KOPT-K1 (cell line): ENCODE measurements around the gene PLAGL2.
"Not testable (repeated sequence)": the region's sequence is repeated elsewhere in the genome, so short reads cannot be mapped to it uniquely, and the experiment has no call there.

Experiments used
- H3K27ac ChIP-seq: fragments of 200-600 bp; sonication (generic); 2 replicates; pipeline ENCODE4 v1.5.1; 2016; ENCODE audit warnings: antibody characterized with exemption, mild to moderate bottlenecking, low read depth, low read length; ENCODE audit not compliant: poor library complexity, severe bottlenecking
- H3K36me3 ChIP-seq: fragments of 200-600 bp; sonication (generic); 2 replicates; pipeline ENCODE4 v1.5.1; 2017; ENCODE audit warnings: antibody characterized with exemption, mild to moderate bottlenecking, low read length, moderate library complexity; ENCODE audit not compliant: insufficient read depth
- H3K9me3 ChIP-seq: fragments of 200-600 bp; sonication (generic); 2 replicates; pipeline ENCODE4 v1.5.1; 2017; ENCODE audit warnings: antibody characterized with exemption, low read length, mild to moderate bottlenecking; ENCODE audit not compliant: insufficient read depth, poor library complexity, severe bottlenecking

The PLAGL2 gene, protein sequence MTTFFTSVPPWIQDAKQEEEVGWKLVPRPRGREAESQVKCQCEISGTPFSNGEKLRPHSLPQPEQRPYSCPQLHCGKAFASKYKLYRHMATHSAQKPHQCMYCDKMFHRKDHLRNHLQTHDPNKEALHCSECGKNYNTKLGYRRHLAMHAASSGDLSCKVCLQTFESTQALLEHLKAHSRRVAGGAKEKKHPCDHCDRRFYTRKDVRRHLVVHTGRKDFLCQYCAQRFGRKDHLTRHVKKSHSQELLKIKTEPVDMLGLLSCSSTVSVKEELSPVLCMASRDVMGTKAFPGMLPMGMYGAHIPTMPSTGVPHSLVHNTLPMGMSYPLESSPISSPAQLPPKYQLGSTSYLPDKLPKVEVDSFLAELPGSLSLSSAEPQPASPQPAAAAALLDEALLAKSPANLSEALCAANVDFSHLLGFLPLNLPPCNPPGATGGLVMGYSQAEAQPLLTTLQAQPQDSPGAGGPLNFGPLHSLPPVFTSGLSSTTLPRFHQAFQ

DNA sequence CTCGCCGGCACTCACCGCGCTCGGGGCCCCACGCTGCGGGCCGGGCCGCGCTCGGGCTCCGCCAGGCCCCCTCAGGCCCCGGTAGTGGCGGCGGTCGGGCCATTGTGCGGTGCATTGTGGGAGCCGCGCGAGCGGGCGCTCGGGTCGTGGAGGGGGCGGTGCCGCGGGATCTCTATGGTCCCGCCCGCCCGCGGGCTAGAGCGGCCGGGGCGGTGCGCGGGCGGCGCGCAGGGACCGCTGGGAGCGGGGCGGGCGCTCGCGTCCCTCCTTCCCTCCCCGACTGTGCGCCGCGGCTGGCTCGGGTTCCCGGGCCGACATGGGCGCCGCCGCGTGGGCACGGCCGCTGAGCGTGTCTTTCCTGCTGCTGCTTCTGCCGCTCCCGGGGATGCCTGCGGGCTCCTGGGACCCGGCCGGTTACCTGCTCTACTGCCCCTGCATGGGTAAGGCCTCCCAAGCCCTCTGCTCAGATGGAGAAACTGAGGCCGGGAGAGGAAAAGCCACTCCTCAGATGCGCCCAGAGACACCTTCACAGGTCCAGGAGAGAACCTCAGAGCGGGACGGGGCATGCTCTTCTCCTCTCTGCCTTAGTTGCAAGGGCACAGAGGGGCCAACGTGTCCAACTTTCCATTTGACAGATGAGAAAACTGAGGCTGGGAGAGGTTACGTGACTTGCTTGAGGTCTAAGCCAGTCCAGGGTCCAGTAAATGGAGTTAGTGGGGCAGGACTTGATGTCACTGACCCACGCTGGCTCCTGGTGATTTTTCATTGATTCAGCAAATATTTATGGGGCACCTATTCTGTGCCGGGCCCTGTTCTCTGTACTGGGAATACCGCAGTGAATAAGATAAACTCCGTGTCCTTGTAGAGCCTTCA lies at the start of gene PLAGL2, which contains the start of gene POFUT1:
PLAGL2 (minus strand) TSS at position 118 of the 873 bp plus-strand sequence. CDS start 5,565 bp downstream, outside the sequence.
POFUT1 (plus strand) TSS at position 255 of the 873 bp plus-strand sequence; CDS start at position 317, 62 bp downstream.
- Histone ChIP-seq H3K9me3 (no peaks in the 10 kb centered on the region), H3K36me3 (peaks cover 67% of the 10 kb centered on the region), H3K27ac (peak within 1 kb of the TSS; percentile 85)

DNA sequence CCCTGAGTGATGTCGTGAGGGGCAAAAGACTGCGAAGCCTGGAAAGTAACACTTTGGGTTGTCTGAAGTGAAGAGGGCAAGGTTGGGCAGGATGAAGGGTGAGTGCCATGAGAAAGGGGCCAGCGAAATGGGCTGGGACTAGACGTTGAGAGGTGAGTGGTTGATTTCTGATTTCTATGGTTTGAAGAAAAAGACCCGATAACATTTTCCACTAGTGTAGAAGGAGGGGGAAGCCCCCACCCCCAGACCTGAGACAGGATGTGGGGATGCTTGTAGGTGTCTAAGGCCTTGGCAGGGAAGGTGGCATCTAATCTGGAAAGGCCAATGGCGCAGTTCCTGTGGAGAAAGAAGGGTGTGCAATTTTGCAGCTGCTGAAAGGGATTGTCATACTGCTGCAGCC lies 44.6 kb upstream of the PLAGL2 start:
- Histone ChIP-seq H3K9me3 (no peaks in the 10 kb centered on the region), H3K36me3 (no peaks in the 10 kb centered on the region), H3K27ac (no peak overlapping the region)

DNA sequence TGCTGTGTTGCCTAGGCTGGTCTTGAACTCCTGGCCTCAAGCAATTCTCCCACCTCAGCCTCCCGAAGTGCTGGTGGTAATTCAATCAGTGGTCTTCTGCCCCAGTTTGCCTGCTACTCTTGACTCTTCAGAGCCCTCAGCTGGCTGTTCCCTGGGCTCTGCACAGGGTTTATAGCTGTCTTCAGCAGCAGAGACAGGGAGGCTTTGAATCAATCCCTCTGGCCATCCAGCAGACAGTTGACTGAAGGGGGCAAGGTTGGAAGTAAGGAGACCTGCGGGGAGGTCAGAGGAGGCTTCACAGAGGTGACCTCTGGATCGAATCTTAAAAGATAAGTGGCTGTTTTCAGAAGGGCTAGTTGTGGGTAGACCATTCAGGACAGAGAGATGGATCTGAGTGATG lies 43.9 kb upstream of the PLAGL2 start:
- H3K36me3 ChIP-seq, result no peaks in the 10 kb centered on the region
- no peak overlapping the region for H3K27ac ChIP-seq
- no peaks in the 10 kb centered on the region for H3K9me3 ChIP-seq

DNA sequence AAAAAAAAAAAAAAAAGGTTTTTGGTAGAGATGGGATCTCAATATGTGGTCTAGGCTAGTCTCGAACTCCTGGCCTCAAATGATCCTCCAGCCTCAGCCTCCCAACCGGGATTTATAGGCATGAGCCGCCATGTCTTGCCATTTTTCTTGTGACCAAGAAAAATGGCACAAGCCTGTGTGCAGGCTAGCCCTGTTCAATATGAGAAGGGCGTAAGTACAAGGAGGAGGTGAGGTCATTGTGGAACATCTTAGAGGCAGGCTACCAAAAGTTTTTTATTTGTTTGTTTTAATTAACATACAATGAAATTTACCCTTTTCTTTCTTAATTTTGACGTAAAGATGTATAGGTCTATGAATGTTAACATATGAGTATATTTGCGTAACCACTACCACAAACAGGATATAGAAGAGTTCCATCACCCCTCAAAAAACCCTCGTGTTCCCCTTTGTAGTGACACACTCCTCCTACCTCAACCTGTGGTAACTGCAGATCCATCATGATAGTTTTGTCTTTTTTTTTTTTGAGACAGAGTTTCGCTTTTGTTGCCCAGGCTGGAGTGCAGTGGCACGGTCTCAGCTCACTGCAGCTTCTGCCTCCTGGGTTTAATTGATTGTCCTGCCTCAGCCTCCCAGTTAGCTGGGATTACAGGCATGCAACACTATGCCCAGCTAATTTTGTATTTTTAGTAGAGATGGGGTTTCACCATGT lies 41.6 kb upstream of the PLAGL2 start:
- Histone ChIP-seq H3K36me3 (no peaks in the 10 kb centered on the region), H3K27ac (no peak overlapping the region), H3K9me3 (no peaks in the 10 kb centered on the region)

DNA sequence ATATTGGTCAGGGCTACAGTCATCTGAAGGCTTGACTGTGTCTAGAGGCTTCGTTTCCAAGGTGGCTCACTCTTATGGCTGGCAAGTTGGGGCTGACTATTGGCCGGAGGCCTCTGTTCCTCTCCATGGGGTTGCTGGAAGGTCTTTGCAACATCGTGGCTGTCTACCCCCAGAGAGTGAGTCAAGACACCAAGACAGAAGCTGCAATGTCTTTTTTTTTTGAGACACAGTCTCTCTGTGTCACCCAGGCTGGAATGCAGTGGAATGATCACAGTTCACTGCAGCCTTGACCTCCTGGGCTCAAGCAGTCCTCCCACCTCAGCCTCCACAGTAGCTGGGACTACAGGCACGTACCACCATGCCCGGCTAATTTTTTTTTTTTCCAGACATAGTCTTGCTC lies 40.5 kb upstream of the PLAGL2 start:
- Histone ChIP-seq H3K36me3 (no peaks in the 10 kb centered on the region), H3K27ac (no peak overlapping the region), H3K9me3 (no peaks in the 10 kb centered on the region)

DNA sequence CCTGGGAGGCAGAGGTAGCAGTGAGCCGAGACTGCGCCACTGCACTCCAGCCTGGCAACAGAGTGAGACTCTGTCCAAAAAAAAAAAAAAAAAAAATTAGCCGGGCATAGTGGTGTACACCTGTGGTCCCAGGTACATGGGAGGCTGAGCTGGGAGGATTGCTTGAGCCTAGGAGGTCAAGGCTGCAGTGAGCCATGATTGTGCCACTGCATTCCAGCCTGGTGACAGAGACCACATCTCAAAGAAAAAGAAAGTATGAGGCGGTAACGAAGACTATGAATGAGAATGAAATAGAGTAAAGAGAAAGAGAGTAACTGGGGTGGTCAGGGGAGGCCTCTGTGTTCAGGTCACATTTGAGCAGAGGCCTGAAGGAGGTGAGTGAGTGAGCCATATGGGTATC lies 38.7 kb upstream of the PLAGL2 start:
- H3K9me3 ChIP-seq, H3K27ac ChIP-seq, H3K36me3 ChIP-seq: not testable (repeated sequence)

DNA sequence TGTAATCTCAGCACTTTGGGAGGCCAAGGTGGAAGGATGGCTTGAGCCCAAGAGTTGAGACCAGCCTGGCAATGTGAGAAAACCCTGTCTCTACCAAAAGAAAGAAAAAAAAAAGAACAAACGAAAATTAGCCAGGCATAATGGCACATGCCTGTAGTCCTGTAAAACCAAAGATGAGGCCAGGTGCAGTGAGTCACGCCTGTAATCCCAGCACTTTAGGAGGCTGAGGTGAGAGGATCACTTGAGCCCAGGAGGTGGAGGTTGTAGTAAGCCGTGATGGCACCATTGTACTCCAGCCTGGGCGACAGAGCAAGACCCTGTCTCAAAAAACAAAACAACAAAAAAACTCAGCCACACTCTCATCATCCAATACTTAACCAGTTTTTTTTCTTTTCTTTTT lies 37.4 kb upstream of the PLAGL2 start:
- H3K36me3 ChIP-seq, result no peaks in the 10 kb centered on the region
- H3K9me3 ChIP-seq, result no peaks in the 10 kb centered on the region
- H3K27ac ChIP-seq, result no peak overlapping the region

DNA sequence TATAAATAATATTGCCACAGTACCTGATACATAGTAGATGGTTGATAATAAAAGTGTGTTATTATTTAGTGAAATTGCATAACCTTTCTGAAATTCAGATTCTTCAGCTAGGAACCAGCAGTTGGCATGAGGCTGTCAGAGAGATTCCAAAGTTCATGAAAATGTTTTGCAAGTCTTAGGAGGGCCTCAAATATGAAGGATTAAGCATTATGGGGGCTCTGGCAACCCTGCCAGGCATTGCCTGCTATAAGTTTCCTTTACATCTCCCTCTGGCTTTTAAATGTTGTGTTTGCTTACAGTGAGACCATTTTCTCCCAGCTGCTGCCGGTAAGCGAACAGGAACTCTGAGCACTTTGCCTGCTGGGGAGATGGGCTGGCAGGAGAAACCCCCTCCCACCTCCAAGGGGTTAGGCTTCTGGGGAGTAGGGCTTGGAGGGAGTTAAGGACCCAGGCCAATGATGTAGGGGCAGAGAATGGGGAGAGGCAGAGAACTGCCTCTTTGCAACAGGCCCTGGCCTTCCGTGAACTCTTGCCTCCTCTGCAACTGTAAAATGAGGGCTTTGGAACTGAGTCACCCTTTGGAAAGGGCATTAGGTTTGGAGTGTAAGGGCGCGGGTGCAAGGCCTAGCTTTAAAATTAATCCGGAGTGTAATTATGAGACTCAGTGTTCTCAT lies 36.7 kb upstream of the PLAGL2 start:
- no peaks in the 10 kb centered on the region for H3K36me3 ChIP-seq
- H3K9me3 ChIP-seq, result no peaks in the 10 kb centered on the region
- no peak overlapping the region for H3K27ac ChIP-seq

DNA sequence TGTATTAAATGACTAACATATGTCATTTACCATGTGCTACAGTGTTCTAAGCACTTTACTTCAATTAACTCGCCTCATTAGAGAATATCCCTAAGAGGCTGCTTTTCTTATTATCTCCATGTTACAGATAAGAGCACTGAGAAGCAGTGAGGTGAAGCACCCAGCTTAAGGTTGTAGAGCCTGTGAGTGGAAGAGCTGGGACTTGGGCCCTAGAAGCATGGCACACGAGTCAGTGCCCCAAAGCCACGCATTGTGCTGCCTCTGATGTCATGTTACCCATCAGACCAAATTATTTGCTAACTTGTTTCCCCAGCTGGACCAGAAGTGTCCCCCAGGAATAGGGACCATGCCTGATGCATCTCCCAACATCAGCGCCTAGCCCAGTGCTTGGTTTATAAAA lies 34.3 kb upstream of the PLAGL2 start:
- peaks cover 10% of the 10 kb centered on the region; the same call in 1 of the 2 replicates for H3K36me3 ChIP-seq
- no peaks in the 10 kb centered on the region for H3K9me3 ChIP-seq
- H3K27ac ChIP-seq, result no peak overlapping the region

DNA sequence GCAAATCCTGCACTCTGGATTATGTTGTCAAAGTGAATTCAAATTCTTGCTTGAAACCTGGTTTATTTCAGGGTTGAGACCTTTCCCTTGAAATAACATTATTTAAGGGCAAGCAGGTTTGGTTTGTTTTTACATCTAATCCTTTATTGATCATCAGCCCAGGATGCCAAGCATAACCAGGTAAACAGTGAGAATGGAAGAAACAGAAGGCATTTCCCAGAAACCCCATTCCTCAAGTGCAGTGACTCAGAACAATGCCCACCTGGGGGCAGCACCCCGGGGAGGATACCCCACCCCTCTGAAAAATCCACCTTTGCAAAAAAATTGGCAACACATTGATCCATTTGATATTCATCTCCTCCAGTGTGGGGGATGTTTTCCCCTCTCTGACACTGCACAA lies 32.7 kb upstream of the PLAGL2 start:
- Histone ChIP-seq H3K27ac (no peak overlapping the region), H3K9me3 (no peaks in the 10 kb centered on the region), H3K36me3 (peaks cover 26% of the 10 kb centered on the region)

DNA sequence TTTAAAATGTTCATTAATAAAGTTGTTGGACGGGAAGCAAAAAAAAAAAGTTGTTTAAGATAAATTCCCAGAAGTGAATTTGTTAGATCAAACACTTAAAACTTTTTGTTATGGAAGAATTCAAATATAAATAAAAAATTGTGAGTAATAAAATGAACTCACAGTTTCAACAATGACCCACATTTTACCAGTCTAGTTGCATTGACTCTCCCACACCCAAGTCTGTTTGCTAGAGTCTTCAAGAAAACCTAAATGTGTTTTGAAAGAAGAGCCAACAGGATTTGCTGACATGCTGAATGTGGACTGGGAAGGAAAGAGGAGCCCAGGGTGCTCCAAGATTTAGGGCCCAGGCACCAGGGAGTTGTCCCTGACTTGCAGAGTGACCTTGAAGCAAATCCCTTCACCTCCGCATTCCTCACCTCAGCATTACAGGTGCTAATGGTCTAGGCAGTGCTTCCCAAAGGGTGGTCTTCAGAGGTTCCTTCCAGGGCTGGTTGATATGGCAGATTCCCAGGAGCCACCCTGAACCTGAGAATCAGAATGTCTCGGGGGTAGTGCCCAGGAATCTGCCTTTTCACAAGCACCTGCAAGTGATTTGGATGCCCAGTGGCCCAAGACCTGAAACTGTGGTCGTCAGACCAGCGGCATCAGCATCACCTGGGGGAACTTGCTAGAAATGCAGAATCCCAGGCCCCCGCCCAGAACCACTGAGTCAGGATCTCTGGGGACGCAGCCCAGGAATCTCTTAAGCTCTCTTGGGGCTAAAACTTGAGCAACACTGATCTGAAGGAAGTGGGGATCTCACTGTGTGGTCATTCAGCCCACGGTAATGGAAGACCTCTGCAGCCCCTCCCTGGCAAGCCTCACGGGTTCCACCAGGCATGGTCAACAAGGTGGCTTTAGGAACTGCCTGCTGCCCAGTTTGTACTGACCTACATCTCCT lies 31.2 kb upstream of the PLAGL2 start:
- Histone ChIP-seq H3K27ac (no peak overlapping the region), H3K36me3 (peaks cover 41% of the 10 kb centered on the region)

DNA sequence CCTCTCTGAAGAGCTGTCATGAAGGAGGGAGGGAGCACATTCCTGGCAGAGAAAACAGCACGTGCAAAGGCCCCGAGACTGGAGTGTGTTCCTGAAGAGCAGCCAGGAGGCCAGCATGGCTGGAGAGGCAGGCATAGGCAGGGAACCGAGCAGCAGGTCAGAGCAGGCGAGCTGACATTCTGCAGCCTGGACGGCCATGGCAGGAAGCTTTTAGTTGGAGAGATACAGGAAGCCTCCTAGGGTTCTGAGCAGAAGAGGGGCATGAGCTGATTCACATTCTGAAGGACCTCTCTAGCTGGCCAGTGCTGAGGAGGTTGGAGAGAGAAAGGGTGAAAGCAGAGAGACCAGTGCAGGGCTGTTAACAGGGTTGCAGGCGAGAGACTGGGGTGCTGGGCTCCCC lies 29.9 kb upstream of the PLAGL2 start:
- Histone ChIP-seq H3K9me3 (no peaks in the 10 kb centered on the region), H3K36me3 (peaks cover 54% of the 10 kb centered on the region)

More for the DNA sequence above, 31.2 kb upstream of the PLAGL2 start:
- no peaks in the 10 kb centered on the region for H3K9me3 ChIP-seq

DNA sequence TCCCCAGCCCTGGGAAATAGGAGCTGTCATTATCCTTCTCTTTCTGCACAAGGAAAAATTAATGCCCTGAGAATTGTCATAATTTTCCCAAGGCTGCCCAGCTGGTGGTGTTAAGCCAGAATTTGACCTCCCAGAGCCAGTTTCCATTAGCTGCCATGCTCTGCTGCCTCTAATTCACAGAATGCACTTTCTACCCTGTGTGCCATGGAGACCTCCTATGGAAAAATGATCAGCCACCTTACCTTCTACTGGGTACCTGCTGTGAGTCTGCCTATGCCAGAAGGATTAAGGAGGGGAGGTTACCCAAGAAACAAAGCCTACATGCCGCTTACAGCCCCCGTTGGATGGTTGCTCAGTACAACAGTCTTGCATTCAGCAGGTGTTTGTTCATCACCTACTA lies 29.3 kb upstream of the PLAGL2 start:
- H3K36me3 ChIP-seq, result peaks cover 60% of the 10 kb centered on the region
- no peaks in the 10 kb centered on the region for H3K9me3 ChIP-seq
- no peak overlapping the region for H3K27ac ChIP-seq

More for the DNA sequence above, 29.9 kb upstream of the PLAGL2 start:
- no peak overlapping the region for H3K27ac ChIP-seq
